GM12878 (cell line): ENCODE measurements around the gene SPINT1. TPM values are rescaled to one million over a fixed set of nuclear protein-coding genes. Genes with fewer than 3 reads are reported as not detected.

Experiments used
- BACH1 ChIP-seq: fragments of 450-650 bp; IDR thresholded peaks from 2 replicates; pipeline ENCODE4 v1.6.1; 2017; ENCODE audit warnings: mild to moderate bottlenecking, borderline replicate concordance
- BRCA1 ChIP-seq: IDR thresholded peaks from 2 replicates; pipeline ENCODE4 v1.6.1; 2011; ENCODE audit warnings: low read depth, low read length, improper control_type of control experiment
- CREB1 ChIP-seq: IDR thresholded peaks from 2 replicates; pipeline ENCODE4 v1.6.1; 2012; ENCODE audit warnings: low read depth, mild to moderate bottlenecking, inconsistent platforms
- HDAC2 ChIP-seq: fragments of 200-600 bp; sonication (generic); IDR thresholded peaks from 2 replicates; pipeline ENCODE4 v1.6.1; 2017
- KDM1A ChIP-seq: fragments of 200-600 bp; sonication (generic); IDR thresholded peaks from 2 replicates; pipeline ENCODE4 v1.6.1; 2016; ENCODE audit warnings: borderline replicate concordance
- PAX5 ChIP-seq: IDR thresholded peaks from 2 replicates; pipeline ENCODE4 v1.6.1; 2011; ENCODE audit warnings: low read depth, low read length, borderline replicate concordance
- RAD21 ChIP-seq: IDR thresholded peaks from 2 replicates; pipeline ENCODE4 v1.6.1; 2011; ENCODE audit warnings: mild to moderate bottlenecking, low read depth, low read length, moderate library complexity; ENCODE audit not compliant: insufficient read depth
- RAD51 ChIP-seq: fragments of 450-650 bp; IDR thresholded peaks from 2 replicates; pipeline ENCODE4 v1.6.1; 2016; ENCODE audit warnings: moderate library complexity, mild to moderate bottlenecking, inconsistent platforms
- RBBP5 ChIP-seq: fragments of 200-600 bp; sonication (generic); conservative IDR thresholded peaks from 2 replicates; pipeline ENCODE4 v1.6.1; 2016
- SIN3A ChIP-seq: IDR thresholded peaks from 2 replicates; pipeline ENCODE4 v1.6.1; 2012; ENCODE audit warnings: low read depth, low read length, improper control_type of control experiment
- SREBF1 ChIP-seq: IDR thresholded peaks from 2 replicates; pipeline ENCODE4 v1.6.1; 2012; ENCODE audit warnings: mild to moderate bottlenecking, low read length
- SUPT20H ChIP-seq: IDR thresholded peaks from 2 replicates; pipeline ENCODE4 v1.6.1; 2011; ENCODE audit warnings: low read depth, mild to moderate bottlenecking, low read length, moderate library complexity, borderline replicate concordance; ENCODE audit not compliant: control insufficient read depth
- TARDBP ChIP-seq: IDR thresholded peaks from 2 replicates; pipeline ENCODE4 v1.6.1; 2016; ENCODE audit warnings: borderline replicate concordance
- polyA plus RNA-seq, 11 experiments: library from polyadenylated mRNA; depleted of rRNA in 4 of 11; unstranded in 6 of 11; stranded (reverse) in 5 of 11; fragments of >200 nt; fragmentation: Nextera tagmentation in 4 of 11; fragmentation: Illumina TruSeq in 1 of 11; extraction: Ambion mirVana in 4 of 11; extraction: Trizol in 1 of 11; gene quantifications; 1 replicate in 1 of 11; 2 replicates in 10 of 11; pipeline versions ENCODE4 v1.2.1 to v1.2.3, GENCODE V29; 2011 to 2016; ENCODE audit warnings: inconsistent platforms in 2 of 11, missing spikeins in 2 of 11, low read depth in 1 of 11
- total RNA-seq, 4 experiments: library from RNA; depleted of rRNA in 3 of 4; stranded (reverse); fragments of >200 nt in 3 of 4; fragmentation: Illumina TruSeq in 1 of 4; extraction: Trizol in 1 of 4; gene quantifications; 2 replicates each; pipeline versions ENCODE4 v1.2.1 to v1.2.3, GENCODE V29; 2013 to 2021
- TF ChIP-seq, protein P1 (sequence below): IDR thresholded peaks from 2 replicates; pipeline ENCODE4 v1.6.1; 2012; ENCODE audit warnings: improper control_type of control experiment, low read depth, low read length; ENCODE audit not compliant: insufficient replicate concordance
- TF ChIP-seq, protein P2 (sequence below): fragments of 450-650 bp; IDR thresholded peaks from 2 replicates; pipeline ENCODE4 v1.6.1; 2016; ENCODE audit warnings: mild to moderate bottlenecking
- TF ChIP-seq, protein P3 (sequence below): fragments of 450-650 bp; IDR thresholded peaks from 2 replicates; pipeline ENCODE4 v1.6.1; 2017; ENCODE audit warnings: mild to moderate bottlenecking, moderate library complexity
- TF ChIP-seq, protein P4 (sequence below): fragments of 450-650 bp; IDR thresholded peaks from 2 replicates; pipeline ENCODE4 v1.6.1; 2017; ENCODE audit warnings: antibody characterized with exemption, mild to moderate bottlenecking, moderate library complexity

The SPINT1 gene
- total and polyA plus RNA-seq, 10 of the 15 experiments (the other 5 are each of a cell fraction or from before 2014, with no cell fraction given), result 3.5 to 28.6 (median 10.2) TPM

DNA sequence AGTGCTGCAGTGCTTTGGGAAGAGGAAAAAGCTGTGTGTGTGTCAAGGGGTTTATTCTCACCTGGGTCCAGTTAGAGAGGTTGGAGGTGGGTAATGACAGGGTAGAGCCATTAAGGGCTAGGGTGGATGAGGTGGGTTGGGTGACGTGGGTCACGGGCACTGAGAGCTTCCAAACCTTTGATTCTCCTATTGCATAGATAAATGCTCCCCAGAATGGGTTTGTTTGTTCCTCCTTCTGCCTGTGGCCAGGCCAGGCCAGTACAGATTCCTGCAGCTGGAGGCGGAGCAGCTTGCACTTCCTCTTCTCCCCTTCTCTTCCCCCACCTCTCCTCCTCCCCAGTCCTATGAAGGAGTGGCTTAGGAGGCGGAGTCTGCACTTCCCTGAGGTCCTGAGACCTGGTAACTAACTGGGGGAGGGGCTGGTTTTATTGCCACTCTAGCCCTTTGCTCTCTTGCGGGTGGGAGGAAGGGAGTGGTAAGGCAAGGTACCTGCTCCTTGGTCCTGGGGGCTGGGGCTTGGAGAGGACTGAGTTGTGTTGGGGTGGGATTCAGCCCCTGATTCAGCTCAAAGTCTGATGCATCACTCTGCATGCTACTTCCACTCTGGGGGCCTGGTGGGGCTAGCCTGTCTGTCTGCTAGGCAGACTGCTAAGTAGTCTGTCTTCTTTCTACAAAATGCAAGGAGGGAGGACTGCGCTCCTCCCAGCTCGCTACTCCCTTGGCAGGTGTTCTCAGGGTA lies 3.5 kb downstream of the SPINT1 start (continued):
- no peak for TF ChIP-seq PAX5
- TF ChIP-seq, protein P1, sequence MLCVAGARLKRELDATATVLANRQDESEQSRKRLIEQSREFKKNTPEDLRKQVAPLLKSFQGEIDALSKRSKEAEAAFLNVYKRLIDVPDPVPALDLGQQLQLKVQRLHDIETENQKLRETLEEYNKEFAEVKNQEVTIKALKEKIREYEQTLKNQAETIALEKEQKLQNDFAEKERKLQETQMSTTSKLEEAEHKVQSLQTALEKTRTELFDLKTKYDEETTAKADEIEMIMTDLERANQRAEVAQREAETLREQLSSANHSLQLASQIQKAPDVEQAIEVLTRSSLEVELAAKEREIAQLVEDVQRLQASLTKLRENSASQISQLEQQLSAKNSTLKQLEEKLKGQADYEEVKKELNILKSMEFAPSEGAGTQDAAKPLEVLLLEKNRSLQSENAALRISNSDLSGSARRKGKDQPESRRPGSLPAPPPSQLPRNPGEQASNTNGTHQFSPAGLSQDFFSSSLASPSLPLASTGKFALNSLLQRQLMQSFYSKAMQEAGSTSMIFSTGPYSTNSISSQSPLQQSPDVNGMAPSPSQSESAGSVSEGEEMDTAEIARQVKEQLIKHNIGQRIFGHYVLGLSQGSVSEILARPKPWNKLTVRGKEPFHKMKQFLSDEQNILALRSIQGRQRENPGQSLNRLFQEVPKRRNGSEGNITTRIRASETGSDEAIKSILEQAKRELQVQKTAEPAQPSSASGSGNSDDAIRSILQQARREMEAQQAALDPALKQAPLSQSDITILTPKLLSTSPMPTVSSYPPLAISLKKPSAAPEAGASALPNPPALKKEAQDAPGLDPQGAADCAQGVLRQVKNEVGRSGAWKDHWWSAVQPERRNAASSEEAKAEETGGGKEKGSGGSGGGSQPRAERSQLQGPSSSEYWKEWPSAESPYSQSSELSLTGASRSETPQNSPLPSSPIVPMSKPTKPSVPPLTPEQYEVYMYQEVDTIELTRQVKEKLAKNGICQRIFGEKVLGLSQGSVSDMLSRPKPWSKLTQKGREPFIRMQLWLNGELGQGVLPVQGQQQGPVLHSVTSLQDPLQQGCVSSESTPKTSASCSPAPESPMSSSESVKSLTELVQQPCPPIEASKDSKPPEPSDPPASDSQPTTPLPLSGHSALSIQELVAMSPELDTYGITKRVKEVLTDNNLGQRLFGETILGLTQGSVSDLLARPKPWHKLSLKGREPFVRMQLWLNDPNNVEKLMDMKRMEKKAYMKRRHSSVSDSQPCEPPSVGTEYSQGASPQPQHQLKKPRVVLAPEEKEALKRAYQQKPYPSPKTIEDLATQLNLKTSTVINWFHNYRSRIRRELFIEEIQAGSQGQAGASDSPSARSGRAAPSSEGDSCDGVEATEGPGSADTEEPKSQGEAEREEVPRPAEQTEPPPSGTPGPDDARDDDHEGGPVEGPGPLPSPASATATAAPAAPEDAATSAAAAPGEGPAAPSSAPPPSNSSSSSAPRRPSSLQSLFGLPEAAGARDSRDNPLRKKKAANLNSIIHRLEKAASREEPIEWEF, result no peak
- TF ChIP-seq SREBF1, result no peak
- TF ChIP-seq, protein P2, sequence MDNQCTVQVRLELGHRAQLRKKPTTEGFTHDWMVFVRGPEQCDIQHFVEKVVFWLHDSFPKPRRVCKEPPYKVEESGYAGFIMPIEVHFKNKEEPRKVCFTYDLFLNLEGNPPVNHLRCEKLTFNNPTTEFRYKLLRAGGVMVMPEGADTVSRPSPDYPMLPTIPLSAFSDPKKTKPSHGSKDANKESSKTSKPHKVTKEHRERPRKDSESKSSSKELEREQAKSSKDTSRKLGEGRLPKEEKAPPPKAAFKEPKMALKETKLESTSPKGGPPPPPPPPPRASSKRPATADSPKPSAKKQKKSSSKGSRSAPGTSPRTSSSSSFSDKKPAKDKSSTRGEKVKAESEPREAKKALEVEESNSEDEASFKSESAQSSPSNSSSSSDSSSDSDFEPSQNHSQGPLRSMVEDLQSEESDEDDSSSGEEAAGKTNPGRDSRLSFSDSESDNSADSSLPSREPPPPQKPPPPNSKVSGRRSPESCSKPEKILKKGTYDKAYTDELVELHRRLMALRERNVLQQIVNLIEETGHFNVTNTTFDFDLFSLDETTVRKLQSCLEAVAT, result 0 out of 2 replicates have a peak, but pooled peaks have one; percentile 35
- no peak for TF ChIP-seq BRCA1
- TF ChIP-seq, protein P3, sequence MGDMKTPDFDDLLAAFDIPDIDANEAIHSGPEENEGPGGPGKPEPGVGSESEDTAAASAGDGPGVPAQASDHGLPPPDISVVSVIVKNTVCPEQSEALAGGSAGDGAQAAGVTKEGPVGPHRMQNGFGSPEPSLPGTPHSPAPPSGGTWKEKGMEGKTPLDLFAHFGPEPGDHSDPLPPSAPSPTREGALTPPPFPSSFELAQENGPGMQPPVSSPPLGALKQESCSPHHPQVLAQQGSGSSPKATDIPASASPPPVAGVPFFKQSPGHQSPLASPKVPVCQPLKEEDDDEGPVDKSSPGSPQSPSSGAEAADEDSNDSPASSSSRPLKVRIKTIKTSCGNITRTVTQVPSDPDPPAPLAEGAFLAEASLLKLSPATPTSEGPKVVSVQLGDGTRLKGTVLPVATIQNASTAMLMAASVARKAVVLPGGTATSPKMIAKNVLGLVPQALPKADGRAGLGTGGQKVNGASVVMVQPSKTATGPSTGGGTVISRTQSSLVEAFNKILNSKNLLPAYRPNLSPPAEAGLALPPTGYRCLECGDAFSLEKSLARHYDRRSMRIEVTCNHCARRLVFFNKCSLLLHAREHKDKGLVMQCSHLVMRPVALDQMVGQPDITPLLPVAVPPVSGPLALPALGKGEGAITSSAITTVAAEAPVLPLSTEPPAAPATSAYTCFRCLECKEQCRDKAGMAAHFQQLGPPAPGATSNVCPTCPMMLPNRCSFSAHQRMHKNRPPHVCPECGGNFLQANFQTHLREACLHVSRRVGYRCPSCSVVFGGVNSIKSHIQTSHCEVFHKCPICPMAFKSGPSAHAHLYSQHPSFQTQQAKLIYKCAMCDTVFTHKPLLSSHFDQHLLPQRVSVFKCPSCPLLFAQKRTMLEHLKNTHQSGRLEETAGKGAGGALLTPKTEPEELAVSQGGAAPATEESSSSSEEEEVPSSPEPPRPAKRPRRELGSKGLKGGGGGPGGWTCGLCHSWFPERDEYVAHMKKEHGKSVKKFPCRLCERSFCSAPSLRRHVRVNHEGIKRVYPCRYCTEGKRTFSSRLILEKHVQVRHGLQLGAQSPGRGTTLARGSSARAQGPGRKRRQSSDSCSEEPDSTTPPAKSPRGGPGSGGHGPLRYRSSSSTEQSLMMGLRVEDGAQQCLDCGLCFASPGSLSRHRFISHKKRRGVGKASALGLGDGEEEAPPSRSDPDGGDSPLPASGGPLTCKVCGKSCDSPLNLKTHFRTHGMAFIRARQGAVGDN, result no peak
- TF ChIP-seq RBBP5, result no peak
- TF ChIP-seq TARDBP, result no peak
- TF ChIP-seq BACH1, result no peak
- TF ChIP-seq HDAC2, result no peak
- no peak for TF ChIP-seq SUPT20H
- no peak for TF ChIP-seq SIN3A
- no peak for TF ChIP-seq RAD51
- TF ChIP-seq RAD21, result no peak
- TF ChIP-seq, protein P4, sequence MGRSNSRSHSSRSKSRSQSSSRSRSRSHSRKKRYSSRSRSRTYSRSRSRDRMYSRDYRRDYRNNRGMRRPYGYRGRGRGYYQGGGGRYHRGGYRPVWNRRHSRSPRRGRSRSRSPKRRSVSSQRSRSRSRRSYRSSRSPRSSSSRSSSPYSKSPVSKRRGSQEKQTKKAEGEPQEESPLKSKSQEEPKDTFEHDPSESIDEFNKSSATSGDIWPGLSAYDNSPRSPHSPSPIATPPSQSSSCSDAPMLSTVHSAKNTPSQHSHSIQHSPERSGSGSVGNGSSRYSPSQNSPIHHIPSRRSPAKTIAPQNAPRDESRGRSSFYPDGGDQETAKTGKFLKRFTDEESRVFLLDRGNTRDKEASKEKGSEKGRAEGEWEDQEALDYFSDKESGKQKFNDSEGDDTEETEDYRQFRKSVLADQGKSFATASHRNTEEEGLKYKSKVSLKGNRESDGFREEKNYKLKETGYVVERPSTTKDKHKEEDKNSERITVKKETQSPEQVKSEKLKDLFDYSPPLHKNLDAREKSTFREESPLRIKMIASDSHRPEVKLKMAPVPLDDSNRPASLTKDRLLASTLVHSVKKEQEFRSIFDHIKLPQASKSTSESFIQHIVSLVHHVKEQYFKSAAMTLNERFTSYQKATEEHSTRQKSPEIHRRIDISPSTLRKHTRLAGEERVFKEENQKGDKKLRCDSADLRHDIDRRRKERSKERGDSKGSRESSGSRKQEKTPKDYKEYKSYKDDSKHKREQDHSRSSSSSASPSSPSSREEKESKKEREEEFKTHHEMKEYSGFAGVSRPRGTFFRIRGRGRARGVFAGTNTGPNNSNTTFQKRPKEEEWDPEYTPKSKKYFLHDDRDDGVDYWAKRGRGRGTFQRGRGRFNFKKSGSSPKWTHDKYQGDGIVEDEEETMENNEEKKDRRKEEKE, result no peak
- no peak for TF ChIP-seq KDM1A
- no peak for TF ChIP-seq CREB1
